PC-3 (cell line): ENCODE results near the gene LNX2.

ENCODE experiments used
- EZH2 ChIP-seq: fragments of 300-600 bp; sonication (generic); IDR thresholded peaks from one replicate; pipeline ENCODE4 v1.6.1; 2017; ENCODE audit warnings: antibody characterized with exemption, mild to moderate bottlenecking, low read length; ENCODE audit not compliant: unreplicated experiment
- EZH2phosphoT487 ChIP-seq: fragments of 300-600 bp; sonication (generic); IDR thresholded peaks from 2 replicates; pipeline ENCODE4 v1.6.1; 2018; ENCODE audit warnings: mild to moderate bottlenecking, antibody characterized with exemption, low read length, borderline replicate concordance
- TF ChIP-seq, protein P1 (sequence below): fragments of 300-600 bp; sonication (generic); conservative IDR thresholded peaks from 2 replicates; pipeline ENCODE4 v1.5.1; 2017; ENCODE audit warnings: antibody characterized with exemption, low read depth, mild to moderate bottlenecking, low read length

DNA sequence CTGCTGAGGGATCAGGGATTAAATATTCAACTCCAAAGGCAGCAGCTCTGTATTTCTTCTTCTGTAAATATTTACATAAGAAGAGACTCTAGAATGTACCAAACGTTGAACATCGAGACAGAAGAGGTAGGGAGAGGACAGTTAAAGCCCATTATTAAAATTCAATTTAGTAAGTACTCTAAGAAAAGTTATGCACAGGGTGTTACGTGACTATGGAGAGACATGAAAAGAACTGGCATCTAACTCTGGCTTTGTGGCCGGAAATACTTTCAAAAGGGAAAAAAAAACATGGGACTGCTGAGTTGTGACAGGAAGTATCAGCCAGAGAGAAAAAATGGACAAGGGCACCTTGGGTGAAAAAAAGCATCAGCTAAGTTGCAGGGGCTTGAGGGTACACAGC, 36.7 kb downstream of the LNX2 start:
- TF ChIP-seq, protein P1, sequence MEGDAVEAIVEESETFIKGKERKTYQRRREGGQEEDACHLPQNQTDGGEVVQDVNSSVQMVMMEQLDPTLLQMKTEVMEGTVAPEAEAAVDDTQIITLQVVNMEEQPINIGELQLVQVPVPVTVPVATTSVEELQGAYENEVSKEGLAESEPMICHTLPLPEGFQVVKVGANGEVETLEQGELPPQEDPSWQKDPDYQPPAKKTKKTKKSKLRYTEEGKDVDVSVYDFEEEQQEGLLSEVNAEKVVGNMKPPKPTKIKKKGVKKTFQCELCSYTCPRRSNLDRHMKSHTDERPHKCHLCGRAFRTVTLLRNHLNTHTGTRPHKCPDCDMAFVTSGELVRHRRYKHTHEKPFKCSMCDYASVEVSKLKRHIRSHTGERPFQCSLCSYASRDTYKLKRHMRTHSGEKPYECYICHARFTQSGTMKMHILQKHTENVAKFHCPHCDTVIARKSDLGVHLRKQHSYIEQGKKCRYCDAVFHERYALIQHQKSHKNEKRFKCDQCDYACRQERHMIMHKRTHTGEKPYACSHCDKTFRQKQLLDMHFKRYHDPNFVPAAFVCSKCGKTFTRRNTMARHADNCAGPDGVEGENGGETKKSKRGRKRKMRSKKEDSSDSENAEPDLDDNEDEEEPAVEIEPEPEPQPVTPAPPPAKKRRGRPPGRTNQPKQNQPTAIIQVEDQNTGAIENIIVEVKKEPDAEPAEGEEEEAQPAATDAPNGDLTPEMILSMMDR = no peak
- TF ChIP-seq EZH2phosphoT487 = no peak
- no peak for TF ChIP-seq EZH2
